Measurements from ENCODE around the gene COTL1. TPM values are rescaled to one million over a fixed set of nuclear protein-coding genes. Genes with fewer than 3 reads are reported as not detected.

COTL1 gene
- total RNA-seq, 1 donor from 2014 or later: 37.6 TPM

- H3K36me3 Mint-ChIP-seq (ENCODE audit: insufficient read depth): peaks cover 2% of the 10 kb centered on the region
Observed at GRCh38 chr16:84575914-84576313, 42.0 kb downstream of the COTL1 start.

GRCh38 chr16:84574191-84574590 lies 43.7 kb downstream of the COTL1 start:
- TF ChIP-seq CTCF (IDR thresholded peaks at IDR 0.05; ENCODE audit: unreplicated experiment): no peak
- no peak for DNase-seq (ENCODE audit: low spot score, unreplicated experiment)
- peaks cover 6% of the 10 kb centered on the region for H3K36me3 Mint-ChIP-seq (ENCODE audit: insufficient read depth)

More at GRCh38 chr16:84575914-84576313, 42.0 kb downstream of the COTL1 start:
- no peak for TF ChIP-seq CTCF (IDR thresholded peaks at IDR 0.05; ENCODE audit: unreplicated experiment)
- peak overlapping the region; percentile 64 for H3K27ac Mint-ChIP-seq
- peaks cover 11% of the 10 kb centered on the region for H3K4me1 Mint-ChIP-seq (ENCODE audit: low read depth)
- DNase-seq (ENCODE audit: low spot score, unreplicated experiment): no peak
- no peak overlapping the region for H3K4me3 Mint-ChIP-seq (ENCODE audit: low read depth)
- H3K9me3 Mint-ChIP-seq (ENCODE audit: low read depth): peaks cover under 1% of the 10 kb centered on the region
- no peaks in the 10 kb centered on the region for H3K27me3 Mint-ChIP-seq

GRCh38 chr16:84572096-84572495 lies 45.8 kb downstream of the COTL1 start:
- H3K9me3 Mint-ChIP-seq (ENCODE audit: low read depth): peaks cover 8% of the 10 kb centered on the region
- TF ChIP-seq CTCF (IDR thresholded peaks at IDR 0.05; ENCODE audit: unreplicated experiment): no peak
- H3K27me3 Mint-ChIP-seq: no peaks in the 10 kb centered on the region
- H3K4me3 Mint-ChIP-seq (ENCODE audit: low read depth): no peak overlapping the region
- no peak overlapping the region for H3K27ac Mint-ChIP-seq
- H3K4me1 Mint-ChIP-seq (ENCODE audit: low read depth): peaks cover 4% of the 10 kb centered on the region
- DNase-seq (ENCODE audit: low spot score, unreplicated experiment): no peak
- H3K36me3 Mint-ChIP-seq (ENCODE audit: insufficient read depth): peaks cover 9% of the 10 kb centered on the region

More at GRCh38 chr16:84574191-84574590, 43.7 kb downstream of the COTL1 start:
- Mint-ChIP-seq H3K4me3 (ENCODE audit: low read depth) (no peak overlapping the region), H3K9me3 (ENCODE audit: low read depth) (peaks cover 8% of the 10 kb centered on the region), H3K27ac (peak overlapping the region; percentile 73), H3K4me1 (ENCODE audit: low read depth) (peaks cover 13% of the 10 kb centered on the region), H3K27me3 (no peaks in the 10 kb centered on the region)

GRCh38 chr16:84571506-84571905 lies 46.4 kb downstream of the COTL1 start:
- peaks cover 4% of the 10 kb centered on the region for H3K4me1 Mint-ChIP-seq (ENCODE audit: low read depth)
- peaks cover 9% of the 10 kb centered on the region for H3K36me3 Mint-ChIP-seq (ENCODE audit: insufficient read depth)
- no peak for TF ChIP-seq CTCF (IDR thresholded peaks at IDR 0.05; ENCODE audit: unreplicated experiment)
- H3K4me3 Mint-ChIP-seq (ENCODE audit: low read depth): no peak overlapping the region
- H3K9me3 Mint-ChIP-seq (ENCODE audit: low read depth): peaks cover 8% of the 10 kb centered on the region
- DNase-seq (ENCODE audit: low spot score, unreplicated experiment): no peak
- H3K27ac Mint-ChIP-seq: no peak overlapping the region
- no peaks in the 10 kb centered on the region for H3K27me3 Mint-ChIP-seq

GRCh38 chr16:84570739-84571403 lies 47.0 kb downstream of the COTL1 start:
- Mint-ChIP-seq H3K4me1 (ENCODE audit: low read depth) (peaks cover 2% of the 10 kb centered on the region), H3K4me3 (ENCODE audit: low read depth) (no peak overlapping the region), H3K9me3 (ENCODE audit: low read depth) (peaks cover 8% of the 10 kb centered on the region), H3K27me3 (no peaks in the 10 kb centered on the region), H3K36me3 (ENCODE audit: insufficient read depth) (peaks cover 9% of the 10 kb centered on the region), H3K27ac (no peak overlapping the region)
- no peak for TF ChIP-seq CTCF (IDR thresholded peaks at IDR 0.05; ENCODE audit: unreplicated experiment)
- no peak for DNase-seq (ENCODE audit: low spot score, unreplicated experiment)
